GM18867 (cell line): ENCODE measurements around the gene SF3A1.

ENCODE experiments used
- ATAC-seq: cut with Tn5 transposase; IDR thresholded peaks from one replicate; pipeline ENCODE4 v1.9.1; 2021; ENCODE audit warnings: mild to moderate bottlenecking, moderate library complexity; ENCODE audit not compliant: unreplicated experiment

SF3A1 gene

GRCh38 chr22:30305906-30306626, 50.6 kb downstream of the SF3A1 start:
- ATAC-seq, result no peak

- peak; percentile 36 for ATAC-seq
Measured at GRCh38 chr22:30305519-30305905, 51.2 kb downstream of the SF3A1 start.

- ATAC-seq, result no peak
Measured at GRCh38 chr22:30304495-30305244, 52.0 kb downstream of the SF3A1 start.

GRCh38 chr22:30302810-30303138, 53.9 kb downstream of the SF3A1 start:
- no peak for ATAC-seq

GRCh38 chr22:30301995-30302809, 54.5 kb downstream of the SF3A1 start:
- no peak for ATAC-seq

- ATAC-seq, result no peak
Measured at GRCh38 chr22:30299322-30299721, 57.4 kb downstream of the SF3A1 start.

- ATAC-seq, result no peak
Measured at GRCh38 chr22:30297991-30298701, 58.5 kb downstream of the SF3A1 start.

GRCh38 chr22:30297276-30297990, 59.3 kb downstream of the SF3A1 start:
- no peak for ATAC-seq

GRCh38 chr22:30296833-30297232, 59.9 kb downstream of the SF3A1 start:
- ATAC-seq, result no peak

GRCh38 chr22:30296324-30296723, 60.4 kb downstream of the SF3A1 start:
- ATAC-seq, result no peak

GRCh38 chr22:30295576-30295975, 61.1 kb downstream of the SF3A1 start:
- no peak for ATAC-seq

GRCh38 chr22:30294830-30295229, 61.9 kb downstream of the SF3A1 start:
- ATAC-seq, result no peak

- ATAC-seq, result no peak
Measured at GRCh38 chr22:30294066-30294465, 62.6 kb downstream of the SF3A1 start.

GRCh38 chr22:30293026-30293425, 63.7 kb downstream of the SF3A1 start:
- ATAC-seq, result no peak

- no peak for ATAC-seq
Measured at GRCh38 chr22:30292069-30292970, 64.4 kb downstream of the SF3A1 start.

GRCh38 chr22:30291058-30291892, 65.4 kb downstream of the SF3A1 start:
- no peak for ATAC-seq

- no peak for ATAC-seq
Measured at GRCh38 chr22:30290342-30291057, 66.2 kb downstream of the SF3A1 start.

- peak; percentile 6 for ATAC-seq
Measured at GRCh38 chr22:30289980-30290313, 66.7 kb downstream of the SF3A1 start.
